Frontal cortex (tissue), 4 donors: Measurements from ENCODE around the gene CSF1R. TPM values are rescaled to one million over a fixed set of nuclear protein-coding genes. Genes with fewer than 3 reads are reported as not detected.
"Not testable (repeated sequence)": the region's sequence is repeated elsewhere in the genome, so short reads cannot be mapped to it uniquely, and the experiment has no call there.

Experiments
- DNase-seq, 2 donors: peaks; one replicate each; pipeline ENCODE4 v3.0.0; 2012; ENCODE audit warnings: low spot score in 2 of 2
- FAIRE-seq: peaks from 2 replicates; lab custom pipeline; 2012; peaks lifted over from hg19 to GRCh38; lab: Jason Lieb, UNC
- total RNA-seq: library from RNA; depleted of rRNA; stranded (reverse); fragments of >200 nt; gene quantifications from one replicate; pipeline ENCODE4 v1.2.3, GENCODE V29; 2014
- donor health status: control.
- donor health status: control.
- donor health status: control.

CSF1R gene
- total RNA-seq, 1 donor from 2014 or later, result 5.3 TPM

- no peak for FAIRE-seq
- no peak for DNase-seq
Measured at GRCh38 chr5:150042459-150042858, 43.9 kb downstream of the CSF1R start.

- FAIRE-seq (no peak), DNase-seq (no peak)
Measured at GRCh38 chr5:150038547-150038946, 47.8 kb downstream of the CSF1R start.

DNA sequence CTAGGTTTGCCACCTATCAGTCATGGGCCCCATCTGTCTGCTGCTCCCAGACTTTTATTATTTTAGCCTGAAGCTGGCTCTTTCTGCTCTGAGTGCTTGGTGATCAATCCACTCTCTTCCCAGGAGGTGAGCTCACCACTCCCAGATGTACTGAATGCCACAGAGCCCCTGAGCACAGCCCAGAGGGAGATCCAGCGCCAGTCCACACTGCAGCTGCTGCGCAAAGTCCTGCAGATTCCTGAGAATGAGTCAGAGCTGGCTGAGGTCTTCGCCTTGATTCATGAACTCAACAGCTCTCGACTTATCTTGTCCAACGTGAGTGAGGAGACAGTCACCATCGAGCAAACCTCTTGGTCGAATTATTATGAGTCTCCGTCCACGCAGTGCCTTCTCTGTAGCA lies 49.8 kb downstream of the CSF1R start:
- DNase-seq, result no peak
- FAIRE-seq, result no peak

DNA sequence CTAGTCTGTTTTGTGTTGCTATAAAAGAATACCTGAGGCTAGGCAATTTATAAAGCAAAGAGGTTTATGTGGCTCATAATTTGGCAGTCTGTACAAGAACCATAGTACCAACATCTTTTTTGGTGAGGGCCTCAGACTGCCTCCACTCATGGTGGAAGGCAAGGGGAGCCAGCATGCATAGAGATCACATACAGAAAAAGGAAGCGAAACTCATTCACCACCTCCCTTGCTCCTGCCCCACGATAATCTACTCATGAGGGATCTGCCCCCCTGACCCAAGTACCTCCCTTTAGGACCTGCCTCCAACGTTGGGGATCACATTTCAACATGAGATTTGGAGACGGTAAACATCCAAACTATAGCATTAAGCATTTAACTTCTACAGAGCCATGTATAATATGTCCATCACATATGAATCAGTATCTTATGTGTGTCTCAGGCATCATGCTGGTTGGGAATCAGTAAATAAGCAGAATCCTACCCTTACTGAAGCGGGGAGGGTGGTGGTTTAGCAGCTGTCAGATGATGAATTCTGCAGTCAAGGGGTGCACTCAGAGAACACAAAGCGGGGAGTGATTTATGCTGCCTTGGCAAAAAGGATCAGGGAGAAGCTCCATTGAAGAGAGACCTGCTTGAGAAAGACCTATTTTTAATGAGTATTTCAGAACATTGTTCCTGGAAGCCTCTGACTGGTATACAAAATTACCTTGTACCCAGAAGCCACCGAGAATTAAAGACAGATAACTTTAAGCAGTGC lies 51.0 kb downstream of the CSF1R start:
- FAIRE-seq (no peak), DNase-seq (no peak)

GRCh38 chr5:150034662-150035061 lies 51.7 kb downstream of the CSF1R start:
- DNase-seq (no peak), FAIRE-seq (no peak)

GRCh38 chr5:150033334-150033733 lies 53.0 kb downstream of the CSF1R start:
- DNase-seq (no peak), FAIRE-seq (no peak)

- FAIRE-seq, DNase-seq: not testable (repeated sequence)
Measured at GRCh38 chr5:150028047-150028446, 58.3 kb downstream of the CSF1R start.

DNA sequence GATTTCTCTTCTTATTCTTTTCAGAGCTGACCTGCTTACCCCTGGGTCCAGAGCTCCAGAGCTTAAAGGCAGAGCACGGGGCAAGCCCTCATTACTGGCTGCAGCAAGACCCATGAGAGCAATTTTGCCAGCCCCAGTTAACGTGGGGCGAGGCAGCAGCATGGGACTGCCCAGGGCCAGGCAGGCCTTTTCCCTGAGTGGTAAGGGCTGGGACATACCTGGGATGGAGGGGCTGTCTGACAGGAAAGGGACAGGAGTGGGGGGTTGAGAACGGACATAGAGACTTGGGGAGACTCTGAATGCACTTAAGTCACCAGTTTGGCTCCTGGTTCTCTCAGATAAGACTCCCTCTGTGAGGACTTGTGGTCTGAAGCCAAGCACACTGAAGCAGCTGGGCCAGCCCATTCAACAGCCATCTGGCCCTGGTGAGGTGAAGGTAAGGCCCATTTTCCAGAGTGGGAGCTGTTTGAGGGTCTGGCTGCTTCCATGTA lies 59.6 kb downstream of the CSF1R start:
- FAIRE-seq (no peak), DNase-seq (no peak)

GRCh38 chr5:150024346-150024984 lies 61.9 kb downstream of the CSF1R start:
- DNase-seq, result no peak
- no peak for FAIRE-seq

DNA sequence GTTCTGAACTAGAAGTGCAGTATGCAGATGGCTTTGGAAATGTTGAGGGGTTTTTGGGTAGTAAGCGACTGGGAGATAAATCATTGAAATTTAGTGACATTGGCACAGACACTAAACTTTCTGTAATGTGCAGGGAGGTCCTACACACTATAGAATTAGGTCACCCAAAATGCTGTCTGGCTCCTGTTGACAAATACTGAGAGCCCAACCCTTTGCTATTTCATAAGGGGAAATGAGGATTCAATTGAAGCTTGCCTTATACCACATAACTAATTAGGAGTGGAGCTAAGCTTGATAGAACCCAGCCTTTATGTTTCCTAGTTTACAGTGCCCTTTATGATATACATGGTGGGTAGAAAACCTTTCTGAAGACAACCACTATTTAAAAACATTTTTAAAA lies 63.2 kb downstream of the CSF1R start:
- no peak for DNase-seq
- no peak for FAIRE-seq

DNA sequence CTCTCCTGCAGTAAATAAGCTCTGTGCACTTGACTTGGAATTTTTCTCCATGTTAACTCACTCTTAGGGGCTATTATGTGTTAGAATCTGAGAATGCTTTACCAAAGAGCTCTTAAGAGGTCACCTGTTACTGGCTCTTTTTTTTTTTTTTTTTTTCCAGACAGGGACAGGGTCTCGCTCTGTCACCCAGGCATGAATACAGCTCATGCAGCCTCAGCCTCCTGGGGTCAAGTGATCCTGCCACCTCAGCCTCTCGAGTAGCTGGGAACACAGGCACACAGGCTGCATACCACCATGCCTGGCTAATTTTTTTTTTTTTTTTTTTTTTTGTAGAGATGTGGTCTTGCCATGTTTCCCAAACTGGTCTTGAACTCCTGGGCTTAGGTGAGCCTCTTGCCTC lies 63.7 kb downstream of the CSF1R start:
- no peak for FAIRE-seq
- DNase-seq, result no peak

- no peak for FAIRE-seq
- no peak for DNase-seq
Measured at GRCh38 chr5:150022158-150022531, 64.2 kb downstream of the CSF1R start.

- no peak for FAIRE-seq
- no peak for DNase-seq
Measured at GRCh38 chr5:150021491-150022157, 64.7 kb downstream of the CSF1R start.

GRCh38 chr5:150020249-150020648 lies 66.1 kb downstream of the CSF1R start:
- DNase-seq, result no peak
- no peak for FAIRE-seq

GRCh38 chr5:150017226-150018005 lies 68.9 kb downstream of the CSF1R start:
- no peak for DNase-seq
- no peak for FAIRE-seq

- FAIRE-seq (no peak), DNase-seq (no peak)
Measured at GRCh38 chr5:150016537-150016936, 69.8 kb downstream of the CSF1R start.

DNA sequence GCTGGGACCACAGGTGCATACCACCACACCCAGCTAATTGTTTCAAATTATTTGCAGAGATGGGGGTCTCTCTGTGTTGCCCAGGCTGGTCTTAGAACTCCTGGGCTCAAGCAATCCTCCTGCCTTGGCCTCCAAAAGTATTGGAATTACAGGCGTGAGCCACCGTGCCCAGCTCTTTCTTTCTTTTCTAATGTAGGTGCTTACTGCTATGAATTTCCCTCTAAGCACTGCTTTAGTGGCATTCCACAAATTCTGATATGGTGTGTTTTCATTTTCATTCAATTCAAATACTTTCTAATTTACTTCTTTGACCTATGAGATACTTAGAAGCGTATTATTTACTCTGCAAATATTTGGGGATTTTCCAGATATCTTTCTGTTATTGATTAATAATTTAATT lies 70.9 kb downstream of the CSF1R start:
- no peak for DNase-seq
- FAIRE-seq, result no peak

DNA sequence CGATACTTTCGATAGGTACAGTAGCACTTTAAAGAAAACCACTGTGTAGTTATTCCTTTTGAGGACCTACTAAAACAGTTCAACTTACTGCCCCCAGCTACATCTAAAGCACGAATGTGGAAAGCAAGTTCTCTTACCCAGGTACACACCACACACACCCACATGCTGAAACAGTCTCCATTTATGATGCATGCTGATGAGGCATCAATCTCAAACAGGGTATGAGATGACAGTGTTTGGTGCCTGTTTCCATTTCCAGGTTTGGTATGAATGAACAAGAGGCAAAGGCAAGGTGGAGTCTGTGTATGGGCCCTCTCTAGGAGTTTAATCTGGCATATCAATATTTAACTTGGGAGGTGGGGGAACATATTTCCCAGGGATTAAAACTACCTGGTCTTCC lies 71.9 kb downstream of the CSF1R start:
- FAIRE-seq (no peak), DNase-seq (no peak)

- FAIRE-seq (no peak), DNase-seq (no peak)
Measured at GRCh38 chr5:150013931-150014330, 72.4 kb downstream of the CSF1R start.

- no peak for DNase-seq
Measured at GRCh38 chr5:150009671-150010387, 76.5 kb downstream of the CSF1R start.

More at GRCh38 chr5:150009671-150010387, 76.5 kb downstream of the CSF1R start:
- no peak for FAIRE-seq
